MCF 10A (cell line): ENCODE results near the gene EXOC2. TPM values are rescaled to one million over a fixed set of nuclear protein-coding genes. Genes with fewer than 3 reads are reported as not detected.

Source experiments
- total RNA-seq: library from RNA; stranded (reverse); gene quantifications from 2 replicates; pipeline ENCODE4 v1.2.3, GENCODE V29; 2022

Gene EXOC2
- total RNA-seq, 1 experiment from 2014 or later, result 14.6 TPM

Other genes with a start within 250 kb of the EXOC2 start
- 0.61 and 0.72 TPM in 2 replicates for gene HUS1B, start 36.0 kb downstream of the EXOC2 start, total RNA-seq